HG03025 (cell line): ENCODE measurements around the gene WFIKKN1.
"Not testable (repeated sequence)": the region's sequence is repeated elsewhere in the genome, so short reads cannot be mapped to it uniquely, and the experiment has no call there.

Experiments used
- ATAC-seq: cut with Tn5 transposase; IDR thresholded peaks from one replicate; pipeline ENCODE4 v1.9.1; 2021; ENCODE audit warnings: mild to moderate bottlenecking, moderate library complexity; ENCODE audit not compliant: unreplicated experiment, low FRiP score

The WFIKKN1 gene

DNA sequence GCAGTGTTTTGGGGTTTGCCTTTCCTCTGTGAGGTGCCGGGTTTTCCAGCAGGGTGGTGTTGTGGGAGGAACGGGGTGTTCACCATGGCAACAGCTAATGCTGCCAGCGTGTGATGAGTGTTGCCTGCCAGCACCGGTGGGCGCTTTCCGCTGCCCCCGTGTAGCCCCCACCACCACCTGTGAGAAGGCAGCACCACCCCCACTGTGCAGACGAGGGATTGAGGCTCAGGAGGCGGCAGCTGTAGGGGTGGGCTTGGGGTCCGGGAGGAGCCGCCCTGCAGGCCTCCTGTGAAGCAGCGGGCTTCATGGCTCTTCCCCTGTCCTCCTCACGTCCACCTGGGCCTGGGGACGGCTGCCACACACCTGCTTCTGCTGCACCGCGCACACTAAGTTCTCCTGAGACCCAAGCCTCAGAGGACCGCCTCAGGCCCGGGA is 35.7 kb upstream of the WFIKKN1 start:
- ATAC-seq, result no peak

DNA sequence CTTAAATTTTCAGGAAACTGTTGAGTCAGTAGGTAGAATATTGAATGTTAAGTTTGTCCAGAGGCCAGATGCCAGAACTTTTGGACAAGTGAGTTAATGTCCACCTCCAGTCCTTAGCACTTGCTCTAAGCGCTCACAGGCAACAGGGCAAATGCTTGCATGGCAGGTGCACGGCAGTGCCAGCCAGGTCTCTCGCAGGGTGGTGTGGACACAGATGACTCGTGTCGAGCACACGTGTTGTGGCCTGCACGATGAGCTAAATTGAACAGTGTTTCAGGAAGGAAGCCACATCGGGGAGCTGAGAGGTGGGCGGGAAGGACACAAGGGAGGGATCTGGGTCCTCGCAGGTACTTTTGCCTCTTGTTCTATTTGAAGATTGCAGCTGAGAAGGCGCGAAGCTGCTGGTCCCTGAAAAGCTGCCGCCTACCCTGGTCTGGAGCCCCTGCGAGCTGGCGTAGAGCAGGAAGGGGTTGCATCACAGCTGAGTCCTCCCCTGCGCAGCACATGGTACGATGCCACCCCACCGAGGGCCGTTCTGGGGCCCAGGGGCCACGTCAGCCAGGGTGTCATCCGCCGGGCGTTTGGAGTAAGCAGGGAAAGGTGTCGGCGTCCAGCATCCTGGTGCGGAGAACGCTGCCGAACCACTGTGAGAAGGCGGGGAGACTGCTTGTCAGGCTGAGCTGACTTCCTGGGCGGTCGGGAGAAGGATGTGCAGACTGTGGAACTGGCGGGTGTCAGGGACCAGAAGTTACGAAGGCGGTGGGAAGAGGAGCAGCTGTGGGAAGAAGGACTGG is 34.6 kb upstream of the WFIKKN1 start:
- no peak for ATAC-seq

DNA sequence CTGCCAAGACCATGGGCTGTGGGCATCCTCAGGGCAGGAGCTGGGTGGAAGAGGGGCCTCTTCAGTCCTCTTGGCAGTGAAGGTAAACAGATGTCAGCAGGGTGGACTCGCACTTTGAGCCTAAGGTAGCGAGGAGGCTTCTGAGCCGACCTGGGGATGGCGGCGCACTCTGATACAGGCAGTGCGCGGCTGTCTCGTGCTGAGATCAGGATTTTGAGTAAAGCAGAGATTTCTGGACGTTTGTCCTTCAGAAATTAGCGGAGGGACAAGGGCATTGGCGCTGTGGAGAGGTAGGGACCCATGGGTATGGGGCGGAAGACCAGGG is 34.1 kb upstream of the WFIKKN1 start:
- no peak for ATAC-seq

DNA sequence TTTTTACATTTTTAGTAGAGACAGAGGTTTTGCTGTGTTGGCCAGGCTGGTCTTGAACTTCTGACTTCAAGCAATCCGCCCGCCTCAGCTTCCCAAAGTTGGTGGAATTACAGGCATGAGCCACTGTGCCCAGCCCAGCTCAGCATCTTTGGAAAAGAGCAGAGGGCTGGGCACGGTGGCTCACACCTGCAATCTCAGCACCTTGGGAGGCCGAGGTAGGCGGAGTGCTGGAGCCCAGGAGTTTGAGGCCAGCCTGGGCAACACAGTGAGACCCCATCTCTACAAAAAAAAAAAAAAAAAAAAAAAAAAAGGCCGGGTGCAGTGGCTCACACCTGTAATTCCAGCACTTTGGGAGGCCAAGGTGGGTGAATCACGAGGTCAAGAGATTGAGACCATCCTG is 33.1 kb upstream of the WFIKKN1 start:
- not testable (repeated sequence) for ATAC-seq

DNA sequence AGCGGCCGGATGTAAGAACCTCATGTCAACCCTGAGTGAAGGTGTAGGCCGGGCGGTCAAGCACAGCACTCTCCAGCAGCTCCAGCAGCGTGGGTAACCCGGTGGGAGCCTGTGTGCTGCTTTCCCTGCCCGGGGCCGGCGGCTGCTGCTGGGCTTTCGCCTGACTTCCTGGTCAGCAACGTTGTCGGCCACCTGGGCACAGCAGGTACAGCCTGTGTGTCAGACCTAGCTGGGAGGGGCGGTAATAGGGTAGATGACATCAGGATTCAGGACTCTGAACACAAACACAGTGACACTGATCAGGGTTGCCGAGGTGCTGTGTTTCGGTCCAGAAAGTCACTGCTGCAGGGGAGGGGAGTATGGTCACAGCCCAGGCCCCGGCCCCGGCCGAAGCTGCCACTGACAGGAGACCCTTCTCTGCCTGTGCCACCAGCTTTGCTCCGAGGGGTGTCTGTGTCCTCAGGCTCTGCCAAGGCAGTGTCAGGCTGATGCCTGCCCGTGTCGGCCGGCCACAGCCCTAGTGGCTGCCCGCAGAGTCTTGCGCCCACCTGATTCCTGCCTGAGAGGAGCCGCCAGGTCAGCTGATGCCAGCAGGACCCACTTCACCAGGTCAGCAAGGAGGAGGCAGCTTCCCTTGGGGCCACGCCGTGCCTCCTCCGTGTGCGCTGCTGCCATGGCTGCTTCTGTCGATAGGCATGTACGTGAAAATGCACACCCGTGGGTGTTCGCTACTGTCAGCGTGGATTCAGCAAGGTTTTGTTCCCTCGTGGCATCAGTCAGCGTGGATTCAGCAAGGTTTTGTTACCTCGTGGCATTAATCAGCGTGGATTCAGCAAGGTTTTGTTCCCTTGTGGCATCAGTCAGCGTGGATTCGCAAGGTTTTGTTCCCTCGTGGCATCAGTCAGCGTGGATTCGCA is 31.7 kb upstream of the WFIKKN1 start:
- ATAC-seq, result no peak

DNA sequence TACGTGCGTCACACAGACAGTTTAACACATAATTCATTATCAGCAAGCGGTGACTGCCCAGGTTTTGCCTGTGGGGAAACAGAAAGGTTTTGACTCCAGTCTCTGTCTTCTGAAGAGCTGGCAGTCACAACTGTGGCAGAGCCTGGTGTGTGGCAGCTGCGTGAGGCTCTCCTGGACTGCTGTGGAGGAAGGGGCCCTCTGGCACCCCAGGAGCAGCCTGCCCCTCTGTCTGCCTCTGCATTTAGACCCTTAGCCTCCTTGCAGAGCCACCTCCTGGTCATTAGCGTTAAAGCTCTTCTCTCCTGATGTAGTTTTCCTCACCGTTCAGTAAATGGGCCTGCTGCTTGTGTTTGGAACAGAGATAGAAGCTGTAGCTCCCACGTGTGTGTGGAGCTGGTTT is 30.0 kb upstream of the WFIKKN1 start:
- no peak for ATAC-seq

DNA sequence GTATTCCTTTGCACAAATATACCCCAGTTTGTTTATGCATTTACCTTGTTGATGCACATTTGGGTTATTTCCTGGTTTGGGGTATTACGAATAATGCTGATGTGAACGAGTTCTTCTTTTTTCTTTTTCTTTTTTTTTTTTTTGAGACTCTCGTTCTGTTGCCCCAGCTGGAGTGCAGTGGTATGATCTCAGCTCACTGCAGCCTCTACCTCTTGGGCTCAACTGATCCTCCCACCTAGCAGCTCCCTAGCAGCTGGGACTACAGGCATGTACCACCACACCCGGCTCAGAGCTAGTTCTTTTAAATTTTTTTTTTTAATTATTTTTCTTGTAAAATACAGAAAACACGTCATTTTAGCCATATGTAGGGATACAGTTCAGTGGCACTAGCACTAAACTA is 26.9 kb upstream of the WFIKKN1 start:
- no peak for ATAC-seq

DNA sequence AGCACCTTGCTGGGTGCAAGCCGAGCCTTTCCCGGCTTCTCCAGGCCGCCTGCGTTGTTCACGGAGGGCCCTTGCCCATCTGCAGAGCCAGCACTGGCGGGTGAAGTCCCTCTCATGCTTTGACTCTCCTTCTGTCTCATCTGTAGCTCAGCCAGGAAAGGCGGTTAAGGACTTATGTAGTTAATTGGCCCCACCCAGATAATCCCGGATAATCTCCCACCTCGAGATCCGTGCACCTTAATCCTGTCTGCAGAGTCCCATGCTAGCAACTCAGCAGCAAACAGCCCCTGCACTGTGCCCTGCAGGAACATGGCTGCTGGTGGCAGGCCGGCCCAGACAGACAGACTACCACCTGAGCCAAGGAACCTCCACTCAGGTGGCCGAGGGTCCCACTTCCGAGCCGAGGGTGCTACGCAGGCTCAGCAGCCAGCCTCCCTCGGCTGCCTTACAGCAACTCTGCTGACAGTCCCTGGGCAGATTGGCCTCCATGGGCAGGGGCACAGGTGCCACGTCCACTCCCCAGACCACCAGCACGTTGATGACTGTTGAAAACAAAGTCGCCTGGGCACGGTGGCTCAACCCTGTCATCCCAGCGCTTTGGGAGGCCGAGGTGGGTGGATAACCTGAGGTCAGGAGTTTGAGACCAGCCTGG is 24.0 kb upstream of the WFIKKN1 start:
- no peak for ATAC-seq

DNA sequence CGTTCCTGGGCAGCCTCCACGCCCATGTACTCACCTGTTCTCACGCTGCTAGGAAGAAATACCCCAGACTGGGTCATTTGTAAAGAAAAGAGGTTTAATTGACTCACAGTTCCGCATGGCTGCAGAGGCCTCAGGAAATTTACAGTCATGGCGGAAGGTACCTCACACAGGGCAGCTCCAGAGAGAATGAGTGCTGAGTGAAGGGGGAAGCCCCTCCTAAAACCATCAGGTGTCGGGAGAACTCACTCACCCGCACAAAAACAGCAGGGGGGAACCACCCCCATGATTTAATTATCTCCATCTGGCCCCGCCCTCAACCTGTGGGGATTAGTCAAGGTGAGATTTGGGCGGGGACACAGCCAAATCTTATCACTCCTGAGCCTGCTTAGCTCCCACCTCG is 22.8 kb upstream of the WFIKKN1 start:
- ATAC-seq, result no peak

DNA sequence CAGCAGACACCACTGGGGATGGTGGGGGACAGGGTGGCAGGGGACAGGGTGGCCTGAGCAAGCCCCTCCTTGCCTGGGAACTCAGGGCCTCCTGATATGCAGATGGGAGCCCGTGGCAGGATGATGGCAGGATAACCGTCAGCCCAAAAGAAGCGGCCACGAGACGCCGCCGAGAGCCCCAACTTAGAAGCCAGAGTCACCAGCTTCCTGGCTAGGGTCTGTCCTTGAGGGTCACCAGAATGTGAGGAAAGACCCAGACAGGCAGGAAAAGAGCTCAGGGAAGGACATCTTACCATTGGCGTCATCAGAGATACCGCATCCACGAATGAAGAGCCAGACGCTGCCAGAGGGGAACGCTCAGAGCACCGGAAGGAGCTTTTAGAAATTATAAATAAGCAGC is 21.5 kb upstream of the WFIKKN1 start:
- ATAC-seq, result no peak

DNA sequence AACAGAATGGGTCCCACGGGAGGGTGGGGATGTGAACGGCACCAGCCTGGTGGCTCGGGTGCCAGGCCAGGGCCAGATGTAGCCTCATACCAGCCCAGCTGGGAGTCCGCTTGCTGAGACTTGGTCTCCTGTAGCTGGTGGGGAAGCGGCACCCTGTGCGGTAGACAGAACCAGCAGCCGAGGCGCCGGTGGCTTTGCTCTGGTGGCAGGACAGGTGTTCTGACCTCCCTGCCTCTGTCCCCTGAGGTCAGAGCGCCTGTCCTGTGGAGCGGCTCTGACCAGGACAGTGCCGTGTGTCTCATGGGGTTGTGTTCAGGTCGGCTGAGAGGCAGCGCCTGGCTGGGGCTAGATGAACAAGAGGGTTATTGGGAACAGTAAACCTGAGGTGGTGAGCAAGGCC is 20.8 kb upstream of the WFIKKN1 start:
- ATAC-seq, result no peak

DNA sequence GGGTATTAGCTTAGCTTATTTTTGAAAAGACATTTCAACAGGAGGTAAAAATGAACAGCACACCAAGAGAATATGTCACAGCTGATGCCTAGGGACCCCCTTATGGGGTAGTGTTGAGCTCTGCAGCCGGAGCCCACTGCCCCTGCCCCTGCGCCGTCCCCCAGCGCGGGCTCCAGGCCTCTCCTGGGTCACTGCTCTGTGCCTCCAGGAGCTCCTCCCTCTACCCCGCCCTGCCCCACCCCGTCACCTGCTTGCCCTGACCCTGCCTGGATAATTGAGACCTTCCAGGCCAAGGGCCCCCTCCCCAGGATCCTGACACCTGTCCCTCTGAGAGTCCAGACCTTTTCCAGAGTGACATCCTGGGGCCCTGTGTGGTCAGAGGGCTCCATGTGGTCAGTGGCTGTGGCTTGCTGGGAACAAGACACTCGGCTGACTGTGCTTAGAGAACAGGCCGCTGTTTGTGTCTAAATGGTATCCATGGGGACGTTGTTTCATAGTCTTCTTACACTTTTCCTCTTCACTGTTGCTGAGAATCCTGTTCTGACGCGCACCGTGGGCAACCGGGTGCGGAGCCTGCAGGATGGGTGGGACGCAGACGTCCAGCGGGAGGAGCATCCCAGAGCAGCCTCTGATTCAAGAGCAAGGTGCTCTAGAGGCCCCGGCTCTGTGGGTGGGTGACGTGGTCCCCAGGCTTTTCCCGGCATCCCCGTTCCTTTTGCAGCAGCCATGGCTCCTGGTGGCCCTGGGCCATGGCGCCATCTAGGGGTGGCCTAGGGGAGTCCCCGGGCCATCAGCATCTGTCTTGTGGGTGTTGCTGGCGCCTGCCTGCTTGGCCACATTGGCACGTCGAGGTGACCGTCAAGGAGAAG is 20.0 kb upstream of the WFIKKN1 start:
- no peak for ATAC-seq

DNA sequence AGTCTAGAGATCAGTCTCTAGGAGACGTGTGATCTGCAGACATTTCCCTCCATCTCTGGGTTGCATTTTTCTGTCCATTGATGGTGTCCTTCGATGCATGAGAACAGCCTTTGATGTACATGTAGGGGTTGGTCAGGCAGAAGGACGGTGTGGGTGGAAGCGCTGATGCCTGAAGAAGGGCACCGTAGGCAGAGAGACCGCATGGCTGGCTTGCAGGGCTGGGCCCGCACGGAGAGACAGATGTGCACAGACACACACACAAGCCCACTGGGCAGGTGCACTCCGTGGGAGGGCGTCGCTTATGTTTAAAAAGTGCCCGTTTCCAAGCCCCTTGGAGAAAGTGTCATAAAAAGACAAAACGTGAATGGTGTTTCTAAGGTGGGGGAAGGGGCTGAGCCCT is 15.7 kb upstream of the WFIKKN1 start:
- ATAC-seq, result no peak

DNA sequence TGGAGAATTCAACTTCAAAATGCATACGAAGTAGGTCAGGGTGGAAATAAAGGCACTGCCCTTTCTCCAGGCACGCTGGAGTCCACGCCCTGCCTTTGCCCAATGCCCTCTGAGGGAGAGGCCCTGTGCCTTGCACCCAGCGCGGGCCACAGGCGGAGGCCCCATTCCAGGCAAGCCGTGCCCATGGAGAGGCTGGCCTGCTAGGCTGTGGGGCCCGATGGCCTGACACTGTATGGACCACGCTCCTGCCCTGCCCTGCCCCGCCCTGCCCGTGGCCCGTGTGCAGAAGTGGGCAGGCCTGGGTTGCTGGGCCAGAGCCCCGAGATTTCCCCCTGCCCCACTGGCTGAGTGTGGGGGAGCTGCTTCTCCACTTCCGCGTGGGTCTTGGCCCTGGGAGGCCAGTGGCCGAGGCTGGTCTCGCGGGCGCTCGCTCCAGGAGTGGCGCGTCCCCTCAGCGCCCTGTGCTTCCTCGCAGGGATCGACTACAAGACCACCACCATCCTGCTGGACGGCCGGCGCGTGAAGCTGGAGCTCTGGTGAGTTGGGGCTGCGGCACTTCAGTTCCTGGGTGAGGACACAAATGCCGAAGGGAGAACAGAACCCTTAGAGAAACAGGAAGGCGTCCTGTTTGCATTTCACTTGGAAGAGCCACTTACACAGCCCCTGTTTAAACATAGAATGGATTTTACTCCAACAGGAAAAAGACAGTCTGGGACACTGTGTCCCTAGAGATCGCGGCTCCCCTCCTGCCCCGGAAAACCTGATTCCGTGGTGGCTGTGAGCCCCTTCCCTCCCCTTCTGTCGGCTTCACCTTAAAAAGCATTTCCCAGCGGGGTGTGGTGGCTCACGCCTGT is 13.8 kb upstream of the WFIKKN1 start:
- ATAC-seq, result no peak

DNA sequence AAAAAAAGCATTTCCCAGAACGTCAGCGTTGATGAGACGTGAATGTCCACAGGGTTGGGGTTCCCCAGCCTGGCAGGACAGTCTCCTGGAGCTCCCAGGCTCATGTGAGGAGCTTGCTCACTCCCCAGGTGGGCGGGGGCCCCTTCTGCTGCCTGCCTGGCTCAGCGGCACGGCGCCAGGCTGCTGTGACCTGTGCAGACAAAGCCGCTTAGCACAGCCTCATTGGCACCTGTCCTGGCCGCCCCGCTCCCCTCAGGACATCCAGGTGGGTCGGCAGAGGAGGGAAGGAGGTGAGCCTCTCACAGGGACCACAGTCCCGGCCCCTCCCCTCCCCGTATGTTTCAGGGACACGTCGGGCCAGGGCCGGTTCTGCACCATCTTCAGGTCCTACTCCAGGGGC is 12.9 kb upstream of the WFIKKN1 start:
- no peak for ATAC-seq

DNA sequence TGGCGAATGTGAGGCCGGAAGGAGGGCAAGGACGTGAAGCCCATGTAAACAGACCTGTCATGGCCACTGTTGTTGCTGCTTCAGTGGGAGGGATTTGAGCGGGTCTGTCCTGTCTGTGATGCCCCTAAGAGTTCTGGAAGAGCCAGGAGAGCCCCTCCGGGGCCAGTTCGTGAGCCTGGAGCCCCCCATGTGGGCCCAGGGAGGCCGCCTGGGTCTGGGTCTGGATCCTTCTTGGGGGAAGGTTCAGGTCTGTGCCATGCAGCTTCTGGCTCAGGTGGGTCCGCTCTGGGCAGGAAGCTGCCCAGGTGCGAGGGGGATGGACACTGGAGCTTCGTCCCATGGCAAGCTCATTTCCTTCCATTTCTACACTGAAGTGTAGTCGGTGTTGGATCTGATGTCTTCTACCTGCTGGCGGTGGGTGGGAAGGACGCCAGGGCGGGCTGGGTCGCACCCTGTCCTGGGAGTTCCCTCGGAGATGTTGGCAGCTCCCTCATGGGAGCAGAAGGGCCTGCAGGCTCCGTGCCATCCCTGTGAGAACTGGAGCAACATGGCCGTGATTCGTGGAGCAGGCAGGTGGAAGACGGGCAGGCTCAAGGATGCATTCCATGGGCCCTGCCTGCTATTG is 11.2 kb upstream of the WFIKKN1 start:
- ATAC-seq, result no peak

DNA sequence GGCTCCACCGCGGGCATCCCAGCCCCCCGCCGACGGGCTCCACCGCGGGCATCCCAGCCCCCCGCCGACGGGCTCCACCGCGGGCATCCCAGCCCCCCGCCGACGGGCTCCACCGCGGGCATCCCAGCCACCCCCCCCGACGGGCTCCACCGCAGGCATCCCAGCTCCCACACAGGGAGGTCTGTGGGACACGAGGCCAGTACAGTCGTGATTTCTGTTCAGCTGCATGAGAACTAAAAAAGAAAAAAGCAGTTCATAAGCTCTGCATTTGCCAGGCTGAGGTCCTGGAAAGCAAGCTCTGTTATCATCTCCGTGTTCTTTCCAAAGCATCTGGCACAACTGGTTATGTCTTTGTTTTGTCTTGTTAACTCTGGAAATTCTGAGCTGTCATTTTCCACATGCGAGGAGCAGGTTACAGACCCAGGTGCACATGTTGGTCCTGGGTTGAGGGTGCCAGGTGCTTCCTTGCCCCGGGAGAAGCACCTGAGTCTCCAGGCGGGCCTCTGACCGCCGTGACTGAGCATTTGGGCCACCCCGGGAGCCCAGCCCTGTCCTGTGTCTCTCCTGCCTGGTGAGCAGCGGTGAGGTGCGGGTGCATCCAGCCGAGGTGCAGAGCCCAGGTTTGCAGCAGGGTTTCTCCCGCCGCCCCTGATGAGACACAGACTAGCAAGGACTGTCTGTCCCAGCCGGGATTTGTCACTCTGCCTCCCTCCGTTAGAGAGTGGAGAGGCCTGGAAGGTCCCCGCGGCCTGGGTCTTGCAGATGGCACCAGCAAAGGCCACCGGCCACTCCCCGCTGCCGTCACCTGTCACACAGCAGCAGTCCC is 9.9 kb upstream of the WFIKKN1 start:
- no peak for ATAC-seq

DNA sequence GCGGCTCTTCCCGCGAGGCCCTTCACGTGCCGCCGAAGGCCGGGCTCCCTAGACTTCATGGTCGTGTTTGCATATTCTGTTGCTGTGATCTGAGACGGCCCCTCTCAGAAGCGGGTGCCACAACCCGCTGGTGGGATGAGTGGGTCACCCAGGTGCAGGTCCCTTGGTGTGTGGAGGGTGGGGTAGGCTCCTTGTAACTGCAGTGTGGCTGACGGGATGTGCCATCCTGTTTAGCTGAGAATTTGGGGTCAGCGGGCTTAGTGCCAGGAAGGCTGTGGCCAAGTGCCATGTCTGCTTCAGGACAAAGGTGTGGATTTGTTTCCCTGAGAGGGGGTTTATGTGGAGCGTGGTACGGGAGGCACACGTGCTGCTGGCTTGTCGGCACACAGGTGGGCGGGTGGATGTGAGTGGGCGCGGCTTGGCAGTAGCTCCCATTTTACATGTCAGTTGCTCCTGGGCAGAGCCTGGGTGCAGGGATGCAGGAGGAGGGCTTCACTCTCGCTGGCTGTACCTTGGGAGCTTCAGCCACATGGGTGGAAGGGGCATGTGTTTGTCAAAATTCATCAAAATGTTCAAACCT is 9.2 kb upstream of the WFIKKN1 start:
- no peak for ATAC-seq
